K562 (cell line): ENCODE results near the gene TMEM126A. TPM values are rescaled to one million over a fixed set of nuclear protein-coding genes. Genes with fewer than 3 reads are reported as not detected.
A peak's percentile ranks its signal among the peaks of the same experiment; 100 is the strongest.

Experiments used
- BHLHE40 ChIP-seq: IDR thresholded peaks from 2 replicates; pipeline ENCODE4 v1.6.1; 2011; ENCODE audit warnings: low read length, improper control_type of control experiment
- GABPA ChIP-seq: fragments of 200-800 bp; sonication (Bioruptor generic); conservative IDR thresholded peaks from 2 replicates; pipeline ENCODE4 v1.6.1; 2016; ENCODE audit warnings: low read depth, missing genetic modification characterization, missing compliant biosample characterization
- GATA2 ChIP-seq: sonication (generic); formaldehyde crosslinking; IDR thresholded peaks from 2 replicates; pipeline ENCODE4 v1.4.0; 2020; ENCODE audit warnings: mild to moderate bottlenecking, missing genetic modification reagents
- GATAD2B ChIP-seq: fragments of 450-650 bp; IDR thresholded peaks from 2 replicates; pipeline ENCODE4 v1.6.1; 2017; ENCODE audit warnings: mild to moderate bottlenecking, borderline replicate concordance
- GTF2F1 ChIP-seq: IDR thresholded peaks from 2 replicates; pipeline ENCODE4 v1.6.1; 2011; ENCODE audit warnings: low read depth, low read length, improper control_type of control experiment
- ILF3 ChIP-seq: fragments of 450-650 bp; IDR thresholded peaks from 2 replicates; pipeline ENCODE4 v1.6.1; 2018; ENCODE audit warnings: antibody characterized with exemption, mild to moderate bottlenecking, moderate library complexity, borderline replicate concordance
- KLF13 ChIP-seq: fragments of 450-650 bp; IDR thresholded peaks from 2 replicates; pipeline ENCODE4 v1.6.1; 2016; ENCODE audit warnings: missing genetic modification characterization, low read depth, mild to moderate bottlenecking, missing compliant biosample characterization, moderate library complexity, borderline replicate concordance
- MAFK ChIP-seq: IDR thresholded peaks from 2 replicates; pipeline ENCODE4 v1.6.1; 2011; ENCODE audit warnings: low read length, improper control_type of control experiment
- MEF2A ChIP-seq: IDR thresholded peaks from 2 replicates; pipeline ENCODE4 v1.6.1; 2011; ENCODE audit warnings: low read depth, mild to moderate bottlenecking, low read length, moderate library complexity; ENCODE audit not compliant: control insufficient read depth
- MEIS2 ChIP-seq: fragments of 450-650 bp; IDR thresholded peaks from 2 replicates; pipeline ENCODE4 v1.6.1; 2014; ENCODE audit warnings: mild to moderate bottlenecking; ENCODE audit not compliant: partially characterized antibody
- SIX5 ChIP-seq, 2 experiments: IDR thresholded peaks; 2 replicates each; pipeline ENCODE4 v1.6.1; 2011; ENCODE audit warnings: low read length in 2 of 2, borderline replicate concordance in 1 of 2, low read depth in 1 of 2, mild to moderate bottlenecking in 1 of 2, moderate library complexity in 1 of 2; ENCODE audit not compliant: insufficient read depth in 1 of 2
- SPI1 ChIP-seq: IDR thresholded peaks from 2 replicates; pipeline ENCODE4 v1.6.1; 2011; ENCODE audit warnings: low read depth, low read length, control low read depth, borderline replicate concordance
- STAT5A ChIP-seq: IDR thresholded peaks from 2 replicates; pipeline ENCODE4 v1.6.1; 2012; ENCODE audit warnings: low read length, inconsistent platforms, borderline replicate concordance
- SUPT5H ChIP-seq: fragments of 450-650 bp; IDR thresholded peaks from 2 replicates; pipeline ENCODE4 v1.6.1; 2016
- TCF3 ChIP-seq: sonication (generic); formaldehyde crosslinking; IDR thresholded peaks from 2 replicates; pipeline ENCODE4 v1.4.0; 2020; ENCODE audit warnings: mild to moderate bottlenecking, missing genetic modification reagents
- ZNF23 ChIP-seq: fragments of 250-450 bp; sonication (Bioruptor Pico); IDR thresholded peaks from 2 replicates; pipeline ENCODE4 v1.4.0; 2020; ENCODE audit warnings: mild to moderate bottlenecking
- ZNF24 ChIP-seq: fragments of 450-650 bp; IDR thresholded peaks from 2 replicates; pipeline ENCODE4 v1.6.1; 2016
- ZNF384 ChIP-seq: IDR thresholded peaks from 2 replicates; pipeline ENCODE4 v1.6.1; 2012; ENCODE audit warnings: low read depth, low read length, improper control_type of control experiment
- ZNF57 ChIP-seq: fragments of 450-650 bp; formaldehyde crosslinking; IDR thresholded peaks from 2 replicates; pipeline ENCODE4 v1.4.0; 2020; ENCODE audit warnings: mild to moderate bottlenecking, moderate library complexity
- ZNF584 ChIP-seq: fragments of 200-800 bp; sonication (Bioruptor generic); IDR thresholded peaks from 2 replicates; pipeline ENCODE4 v1.6.1; 2016; ENCODE audit warnings: low read depth, mild to moderate bottlenecking, missing genetic modification characterization, missing compliant biosample characterization
- polyA plus RNA-seq, 8 experiments: library from polyadenylated mRNA; depleted of rRNA in 4 of 8; stranded (reverse) in 5 of 8; unstranded in 3 of 8; fragments of >200 nt; fragmentation: Nextera tagmentation in 2 of 8; fragmentation: Illumina TruSeq in 1 of 8; extraction: Ambion mirVana in 2 of 8; extraction: Trizol in 1 of 8; gene quantifications; 2 replicates each; pipeline versions ENCODE4 v1.2.1 to v1.2.3, GENCODE V29; 2011 to 2014; ENCODE audit warnings: inconsistent platforms in 1 of 8, missing spikeins in 1 of 8
- total RNA-seq, 7 experiments: library from RNA; depleted of rRNA in 6 of 7; stranded (reverse); fragments of >200 nt in 6 of 7; fragmentation: Illumina TruSeq in 2 of 7; extraction: Trizol in 2 of 7; gene quantifications; 2 replicates each; pipeline versions ENCODE4 v1.2.1 to v1.2.3, GENCODE V29; 2011 to 2021; ENCODE audit warnings: low replicate concordance in 1 of 7
- TF ChIP-seq, protein P1 (sequence below): sonication (generic); formaldehyde crosslinking; IDR thresholded peaks from 2 replicates; pipeline ENCODE4 v1.8.1; 2023; ENCODE audit warnings: mild to moderate bottlenecking, missing genetic modification reagents, moderate library complexity
- TF ChIP-seq, protein P2 (sequence below): fragments of 450-650 bp; IDR thresholded peaks from one replicate; pipeline ENCODE4 v1.6.1; 2018; ENCODE audit warnings: mild to moderate bottlenecking, moderate library complexity; ENCODE audit not compliant: partially characterized antibody
- TF ChIP-seq, protein P3 (sequence below), 2 experiments: fragments of 450-650 bp in 1 of 2; sonication (generic) in 1 of 2; formaldehyde crosslinking; conservative IDR thresholded peaks; 2 replicates each; pipeline versions ENCODE4 v1.4.0 to v1.8.1; 2020 to 2022; ENCODE audit warnings: mild to moderate bottlenecking in 1 of 2, missing genetic modification reagents in 1 of 2
- TF ChIP-seq, protein P4 (sequence below): sonication (generic); formaldehyde crosslinking; IDR thresholded peaks from 2 replicates; pipeline ENCODE4 v1.8.1; 2023; ENCODE audit warnings: mild to moderate bottlenecking, missing genetic modification reagents

The TMEM126A gene
- total and polyA plus RNA-seq, 9 of the 15 experiments (the other 6 are each of a cell fraction or from before 2014, with no cell fraction given), result 19.3 to 154 (median 56.3) TPM

DNA sequence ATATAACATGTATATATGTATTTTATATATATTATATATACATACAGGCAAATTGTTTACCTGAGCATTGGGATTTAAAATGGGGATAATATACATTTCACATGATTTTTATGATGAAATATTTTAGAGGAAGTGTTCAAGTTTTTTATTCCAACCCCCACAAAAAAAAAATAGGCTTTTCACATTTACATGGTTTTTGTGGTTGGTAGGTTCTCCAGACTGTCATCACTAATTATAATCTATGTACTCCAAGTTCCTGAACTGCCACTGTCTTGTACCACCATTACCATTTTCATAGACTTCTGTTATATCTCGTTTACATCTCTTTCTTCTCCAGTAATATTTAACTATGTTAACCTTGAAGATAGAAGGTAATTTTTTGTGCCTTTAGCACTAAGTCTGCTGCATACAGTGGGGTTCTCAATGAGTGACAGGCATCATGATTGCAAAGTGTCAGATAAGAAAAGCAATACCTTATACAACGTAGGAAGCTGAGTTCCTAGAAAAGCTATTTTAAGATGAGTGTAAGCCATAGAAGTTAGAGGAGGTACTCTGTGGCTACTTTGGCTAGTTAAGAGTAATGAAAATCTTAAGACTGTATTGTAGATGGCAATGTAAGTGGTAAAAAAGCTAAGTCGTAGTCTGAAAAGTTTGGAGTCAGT lies 5.2 kb downstream of the TMEM126A start (continued):
- TF ChIP-seq SUPT5H (0 out of 2 replicates have a peak, but pooled peaks have one; percentile 19), ZNF57 (CRISPR knock-in tag) (no peak), ZNF23 (no peak), MEF2A (0 out of 2 replicates have a peak, but pooled peaks have one; percentile 56), MAFK (no peak), TCF3 (CRISPR knock-in tag) (peak; percentile 24; the same call in 1 of the 2 replicates), STAT5A (0 out of 2 replicates have a peak, but pooled peaks have one; percentile 29), GATA2 (CRISPR knock-in tag) (0 out of 2 replicates have a peak, but pooled peaks have one; percentile 36), MEIS2 (peak; percentile 91), BHLHE40 (no peak), KLF13 (tag) (no peak), ZNF384 (no peak), ILF3 (no peak), ZNF584 (CRISPR knock-in tag) (no peak), GTF2F1 (no peak), SPI1 (no peak), ZNF24 (no peak), GATAD2B (no peak), SIX5 (IDR thresholded peaks at IDR 0.05; ENCODE audit: borderline replicate concordance in 1 of 2, insufficient read depth in 1 of 2, low read depth in 1 of 2, low read length in 2 of 2) (no peak), GABPA (tag) (0 out of 2 replicates have a peak, but pooled peaks have one; percentile 15)
- TF ChIP-seq, protein P1, sequence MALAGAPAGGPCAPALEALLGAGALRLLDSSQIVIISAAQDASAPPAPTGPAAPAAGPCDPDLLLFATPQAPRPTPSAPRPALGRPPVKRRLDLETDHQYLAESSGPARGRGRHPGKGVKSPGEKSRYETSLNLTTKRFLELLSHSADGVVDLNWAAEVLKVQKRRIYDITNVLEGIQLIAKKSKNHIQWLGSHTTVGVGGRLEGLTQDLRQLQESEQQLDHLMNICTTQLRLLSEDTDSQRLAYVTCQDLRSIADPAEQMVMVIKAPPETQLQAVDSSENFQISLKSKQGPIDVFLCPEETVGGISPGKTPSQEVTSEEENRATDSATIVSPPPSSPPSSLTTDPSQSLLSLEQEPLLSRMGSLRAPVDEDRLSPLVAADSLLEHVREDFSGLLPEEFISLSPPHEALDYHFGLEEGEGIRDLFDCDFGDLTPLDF (CRISPR knock-in tag), result no peak
- TF ChIP-seq, protein P2, sequence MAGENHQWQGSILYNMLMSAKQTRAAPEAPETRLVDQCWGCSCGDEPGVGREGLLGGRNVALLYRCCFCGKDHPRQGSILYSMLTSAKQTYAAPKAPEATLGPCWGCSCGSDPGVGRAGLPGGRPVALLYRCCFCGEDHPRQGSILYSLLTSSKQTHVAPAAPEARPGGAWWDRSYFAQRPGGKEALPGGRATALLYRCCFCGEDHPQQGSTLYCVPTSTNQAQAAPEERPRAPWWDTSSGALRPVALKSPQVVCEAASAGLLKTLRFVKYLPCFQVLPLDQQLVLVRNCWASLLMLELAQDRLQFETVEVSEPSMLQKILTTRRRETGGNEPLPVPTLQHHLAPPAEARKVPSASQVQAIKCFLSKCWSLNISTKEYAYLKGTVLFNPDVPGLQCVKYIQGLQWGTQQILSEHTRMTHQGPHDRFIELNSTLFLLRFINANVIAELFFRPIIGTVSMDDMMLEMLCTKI, result no peak
- TF ChIP-seq, protein P3, sequence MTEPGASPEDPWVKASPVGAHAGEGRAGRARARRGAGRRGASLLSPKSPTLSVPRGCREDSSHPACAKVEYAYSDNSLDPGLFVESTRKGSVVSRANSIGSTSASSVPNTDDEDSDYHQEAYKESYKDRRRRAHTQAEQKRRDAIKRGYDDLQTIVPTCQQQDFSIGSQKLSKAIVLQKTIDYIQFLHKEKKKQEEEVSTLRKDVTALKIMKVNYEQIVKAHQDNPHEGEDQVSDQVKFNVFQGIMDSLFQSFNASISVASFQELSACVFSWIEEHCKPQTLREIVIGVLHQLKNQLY (CRISPR knock-in tag; conservative IDR thresholded peaks at IDR 0.05), result no peak
- TF ChIP-seq, protein P4, sequence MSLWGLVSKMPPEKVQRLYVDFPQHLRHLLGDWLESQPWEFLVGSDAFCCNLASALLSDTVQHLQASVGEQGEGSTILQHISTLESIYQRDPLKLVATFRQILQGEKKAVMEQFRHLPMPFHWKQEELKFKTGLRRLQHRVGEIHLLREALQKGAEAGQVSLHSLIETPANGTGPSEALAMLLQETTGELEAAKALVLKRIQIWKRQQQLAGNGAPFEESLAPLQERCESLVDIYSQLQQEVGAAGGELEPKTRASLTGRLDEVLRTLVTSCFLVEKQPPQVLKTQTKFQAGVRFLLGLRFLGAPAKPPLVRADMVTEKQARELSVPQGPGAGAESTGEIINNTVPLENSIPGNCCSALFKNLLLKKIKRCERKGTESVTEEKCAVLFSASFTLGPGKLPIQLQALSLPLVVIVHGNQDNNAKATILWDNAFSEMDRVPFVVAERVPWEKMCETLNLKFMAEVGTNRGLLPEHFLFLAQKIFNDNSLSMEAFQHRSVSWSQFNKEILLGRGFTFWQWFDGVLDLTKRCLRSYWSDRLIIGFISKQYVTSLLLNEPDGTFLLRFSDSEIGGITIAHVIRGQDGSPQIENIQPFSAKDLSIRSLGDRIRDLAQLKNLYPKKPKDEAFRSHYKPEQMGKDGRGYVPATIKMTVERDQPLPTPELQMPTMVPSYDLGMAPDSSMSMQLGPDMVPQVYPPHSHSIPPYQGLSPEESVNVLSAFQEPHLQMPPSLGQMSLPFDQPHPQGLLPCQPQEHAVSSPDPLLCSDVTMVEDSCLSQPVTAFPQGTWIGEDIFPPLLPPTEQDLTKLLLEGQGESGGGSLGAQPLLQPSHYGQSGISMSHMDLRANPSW (CRISPR knock-in tag), result no peak
